ENCODE measurements around the gene PPP2R5B.

- no peak for TF ChIP-seq YY1 (IDR thresholded peaks at IDR 0.05; ENCODE audit: insufficient read depth, insufficient read length)
- TF ChIP-seq ZNF274 (IDR thresholded peaks at IDR 0.05; ENCODE audit: low read depth, low read length) = no peak
Measured at GRCh38 chr11:64928957-64929356, 4.5 kb downstream of the PPP2R5B start.

Data from NT2/D1 (cell line).